ENCODE results near the gene DNAH10.

GRCh38 chr12:123726962-123727361 lies 35.1 kb upstream of the DNAH10 start:
- no peak for TF ChIP-seq CTCF (IDR thresholded peaks at IDR 0.05; ENCODE audit: insufficient read depth, low read length, poor library complexity, severe bottlenecking)
- no peak for TF ChIP-seq EZH2phosphoT487 (conservative IDR thresholded peaks at IDR 0.05; ENCODE audit: low read length)

Measured in SU-DHL-6 (cell line).